ENCODE data around the gene CHORDC1. TPM values are rescaled to one million over a fixed set of nuclear protein-coding genes. Genes with fewer than 3 reads are reported as not detected.

Gene CHORDC1
- polyA plus RNA-seq, 1 of the 3 experiments (the other 2 are of a cell fraction) = 12.1 TPM

GRCh38 chr11:90216611-90217010 lies 6.2 kb downstream of the CHORDC1 start:
- peaks cover 45% of the 10 kb centered on the region for H4K20me1 ChIP-seq (ENCODE audit: insufficient read depth)
- ChIA-PET CTCF (no interaction called here), POLR2A (no interaction called here)

GRCh38 chr11:90213322-90213721 lies 9.5 kb downstream of the CHORDC1 start:
- ChIA-PET CTCF (interaction anchor here (2.1 kb wide), 1 partner anchor 8 kb away, joined by 17 read pairs; no protein-coding TSS in a partner anchor), POLR2A (no interaction called here)
- TF ChIP-seq SIN3A (IDR thresholded peaks at IDR 0.05; ENCODE audit: borderline replicate concordance, low read depth, low read length) (no peak), TAF1 (IDR thresholded peaks at IDR 0.05; ENCODE audit: borderline replicate concordance, low read depth, low read length) (no peak), NFIC (IDR thresholded peaks at IDR 0.05; ENCODE audit: borderline replicate concordance) (no peak), FOSL2 (IDR thresholded peaks at IDR 0.05; ENCODE audit: borderline replicate concordance, low read depth) (no peak), GABPA (IDR thresholded peaks at IDR 0.05; ENCODE audit: low read depth) (no peak), ZBTB33 (IDR thresholded peaks at IDR 0.05; ENCODE audit: borderline replicate concordance, low read depth) (no peak)
- no peak for DNase-seq
- H3K4me3 ChIP-seq (ENCODE audit: low read depth in 2 of 2, low read length in 1 of 2) = no peak overlapping the region
- H2AFZ ChIP-seq (ENCODE audit: low read depth) = no peak overlapping the region
- H3K9me3 ChIP-seq = no peaks in the 10 kb centered on the region
- H3K79me2 ChIP-seq (ENCODE audit: insufficient read depth) = peaks cover 83% of the 10 kb centered on the region
- H3K36me3 ChIP-seq (replicated peaks in 1 of 2; ENCODE audit: control insufficient read depth in 1 of 2, insufficient read depth in 2 of 2, low read length in 1 of 2) = peaks cover 77 to 79% of the 10 kb centered on the region in 2 experiments
- H3F3A ChIP-seq (replicated peaks; ENCODE audit: insufficient read depth) = peaks cover 8% of the 10 kb centered on the region
- H3K9ac ChIP-seq = no peak overlapping the region
- H3K27me3 ChIP-seq (ENCODE audit: insufficient read depth) = no peaks in the 10 kb centered on the region
- no peaks in the 10 kb centered on the region; a peak in 1 of 4 replicates for H3K4me1 ChIP-seq (ENCODE audit: control insufficient read depth in 1 of 2, insufficient read depth in 2 of 2, low read depth in 1 of 2, low read length in 1 of 2)
- peaks cover 15% of the 10 kb centered on the region for H4K20me1 ChIP-seq (ENCODE audit: insufficient read depth)
- no peak overlapping the region for H3K27ac ChIP-seq (ENCODE audit: low read depth in 2 of 2, low read length in 1 of 2)
- WGBS (ENCODE audit: low lambda C conversion rate) = 93% methylated on average over 3 of the region's 3 CpGs
- no peak overlapping the region for H3K4me2 ChIP-seq
- H3K9me2 ChIP-seq = no peaks in the 10 kb centered on the region

More at GRCh38 chr11:90216611-90217010, 6.2 kb downstream of the CHORDC1 start:
- Histone ChIP-seq H2AFZ (ENCODE audit: low read depth) (no peak overlapping the region), H3K9ac (no peak overlapping the region), H3K27ac (ENCODE audit: low read depth in 2 of 2, low read length in 1 of 2) (no peak overlapping the region), H3K9me3 (no peaks in the 10 kb centered on the region), H3F3A (replicated peaks; ENCODE audit: insufficient read depth) (no peaks in the 10 kb centered on the region), H3K4me1 (ENCODE audit: control insufficient read depth in 1 of 2, insufficient read depth in 2 of 2, low read depth in 1 of 2, low read length in 1 of 2) (peaks cover 3 to 5% of the 10 kb centered on the region in 2 experiments; a peak in 3 of 4 replicates), H3K36me3 (replicated peaks in 1 of 2; ENCODE audit: control insufficient read depth in 1 of 2, insufficient read depth in 2 of 2, low read length in 1 of 2) (peaks cover 44 to 51% of the 10 kb centered on the region in 2 experiments), H3K79me2 (ENCODE audit: insufficient read depth) (peaks cover 99% of the 10 kb centered on the region), H3K9me2 (no peaks in the 10 kb centered on the region), H3K4me2 (no peak overlapping the region), H3K4me3 (ENCODE audit: low read depth in 2 of 2, low read length in 1 of 2) (no peak overlapping the region), H3K27me3 (ENCODE audit: insufficient read depth) (no peaks in the 10 kb centered on the region)
- 94% methylated on average over 5 of the region's 5 CpGs for WGBS (ENCODE audit: low lambda C conversion rate)
- DNase-seq = no peak
- TF ChIP-seq PBX3 (IDR thresholded peaks at IDR 0.05) (no peak), EZH2phosphoT487 (IDR thresholded peaks at IDR 0.05; ENCODE audit: borderline replicate concordance, low read depth) (no peak), FOXM1 (IDR thresholded peaks at IDR 0.05; ENCODE audit: low read depth) (no peak), SMC3 (IDR thresholded peaks at IDR 0.05; ENCODE audit: low read depth, low read length) (no peak), USF1 (IDR thresholded peaks at IDR 0.05; ENCODE audit: borderline replicate concordance, low read depth) (no peak), GATA2 (CRISPR knock-in tag; IDR thresholded peaks at IDR 0.05) (no peak), MXI1 (IDR thresholded peaks at IDR 0.05; ENCODE audit: low read depth, low read length) (no peak), TAF1 (IDR thresholded peaks at IDR 0.05; ENCODE audit: borderline replicate concordance, low read depth, low read length) (no peak), RAD21 (IDR thresholded peaks at IDR 0.05; ENCODE audit: low read length) (no peak)
